Measurements from ENCODE around the gene EXO1. TPM values are rescaled to one million over a fixed set of nuclear protein-coding genes. Genes with fewer than 3 reads are reported as not detected.
A peak's percentile ranks its signal among the peaks of the same experiment; 100 is the strongest.
"Not testable (repeated sequence)": the region's sequence is repeated elsewhere in the genome, so short reads cannot be mapped to it uniquely, and the experiment has no call there.

Gene EXO1
- total RNA-seq, 1 donor from 2014 or later = 3.8 TPM

DNA sequence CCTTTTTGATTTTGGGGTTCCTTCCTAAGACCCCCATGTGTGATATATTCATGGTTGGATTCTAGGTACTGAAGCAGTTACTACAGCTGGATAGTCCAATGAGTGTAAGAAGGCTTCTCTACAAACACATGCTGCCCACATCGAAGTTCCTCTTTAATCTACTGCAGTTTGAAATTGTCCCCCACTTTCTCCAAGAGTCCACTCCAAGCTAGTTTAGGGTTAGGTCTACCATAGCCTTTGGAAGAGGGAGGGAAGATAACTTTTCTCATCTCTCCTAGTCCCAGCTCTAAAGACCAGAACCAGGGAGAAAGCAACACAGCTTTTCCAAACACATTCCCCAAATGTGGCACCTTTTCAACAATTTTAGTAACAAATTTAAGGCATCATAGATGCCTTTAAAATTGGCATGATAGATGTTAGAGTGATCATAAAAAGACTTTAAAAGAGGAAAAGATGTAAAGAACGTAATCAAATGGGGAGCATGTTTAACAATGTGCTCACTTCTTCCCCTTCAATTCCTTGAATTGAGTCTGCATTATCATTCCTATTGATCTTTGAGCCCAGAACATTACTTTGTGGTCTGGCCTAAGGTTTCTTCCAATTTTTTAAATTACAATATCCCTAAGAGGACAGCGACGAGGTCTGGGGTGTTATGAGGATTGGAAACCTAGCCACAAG, 1.0 kb upstream of the EXO1 start:
- H3K4me3 Mint-ChIP-seq (ENCODE audit: unreplicated experiment) = peak overlapping the region; percentile 92
- no peak overlapping the region for H3K27ac Mint-ChIP-seq (ENCODE audit: unreplicated experiment)
- H3K4me1 Mint-ChIP-seq (ENCODE audit: low read depth) = peaks cover 37% of the 10 kb centered on the region
- no peak for TF ChIP-seq CTCF (IDR thresholded peaks at IDR 0.05)
- no peaks in the 10 kb centered on the region for H3K27me3 Mint-ChIP-seq (ENCODE audit: low read depth)
- no peaks in the 10 kb centered on the region for H3K36me3 Mint-ChIP-seq (ENCODE audit: low read depth)
- DNase-seq (ENCODE audit: low spot score) = no peak
- no peaks in the 10 kb centered on the region for H3K9me3 Mint-ChIP-seq (ENCODE audit: low read depth)

DNA sequence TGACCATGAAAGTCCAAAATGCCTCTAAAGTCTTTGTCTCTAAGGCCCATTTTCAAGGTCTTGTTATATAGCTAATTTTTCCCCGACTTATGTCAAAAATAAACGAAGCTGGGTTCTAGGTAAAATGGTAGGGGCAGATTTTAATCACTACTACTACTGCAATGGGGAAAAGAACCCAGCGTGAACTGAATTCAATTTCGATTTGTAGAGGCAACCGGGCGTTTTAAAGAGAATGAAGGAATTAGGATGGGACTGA, 536 bp upstream of the EXO1 start:
- DNase-seq (ENCODE audit: low spot score) = no peak
- no peak for TF ChIP-seq CTCF (IDR thresholded peaks at IDR 0.05)

GRCh38 chr1:241848686-241849344, 811 bp downstream of the EXO1 start:
- H3K9me3 Mint-ChIP-seq (ENCODE audit: low read depth) = no peaks in the 10 kb centered on the region
- H3K27ac Mint-ChIP-seq (ENCODE audit: unreplicated experiment) = no peak overlapping the region
- peak overlapping the region; percentile 92 for H3K4me3 Mint-ChIP-seq (ENCODE audit: unreplicated experiment)
- TF ChIP-seq CTCF (IDR thresholded peaks at IDR 0.05) = no peak
- no peaks in the 10 kb centered on the region for H3K27me3 Mint-ChIP-seq (ENCODE audit: low read depth)
- H3K4me1 Mint-ChIP-seq (ENCODE audit: low read depth) = peaks cover 24% of the 10 kb centered on the region
- H3K36me3 Mint-ChIP-seq (ENCODE audit: low read depth) = no peaks in the 10 kb centered on the region
- no peak for DNase-seq (ENCODE audit: low spot score)

More for the DNA sequence above, 536 bp upstream of the EXO1 start:
- Mint-ChIP-seq H3K36me3 (ENCODE audit: low read depth) (no peaks in the 10 kb centered on the region), H3K27me3 (ENCODE audit: low read depth) (no peaks in the 10 kb centered on the region), H3K27ac (ENCODE audit: unreplicated experiment) (peak overlapping the region; percentile 99), H3K9me3 (ENCODE audit: low read depth) (no peaks in the 10 kb centered on the region), H3K4me3 (ENCODE audit: unreplicated experiment) (peak overlapping the region; percentile 92), H3K4me1 (ENCODE audit: low read depth) (peaks cover 34% of the 10 kb centered on the region)

GRCh38 chr1:241849345-241849695, 1.3 kb downstream of the EXO1 start:
- no peak for DNase-seq (ENCODE audit: low spot score)
- no peak overlapping the region for H3K27ac Mint-ChIP-seq (ENCODE audit: unreplicated experiment)
- no peaks in the 10 kb centered on the region for H3K9me3 Mint-ChIP-seq (ENCODE audit: low read depth)
- no peaks in the 10 kb centered on the region for H3K36me3 Mint-ChIP-seq (ENCODE audit: low read depth)
- H3K4me1 Mint-ChIP-seq (ENCODE audit: low read depth) = peaks cover 24% of the 10 kb centered on the region
- H3K27me3 Mint-ChIP-seq (ENCODE audit: low read depth) = no peaks in the 10 kb centered on the region
- peak overlapping the region; percentile 92 for H3K4me3 Mint-ChIP-seq (ENCODE audit: unreplicated experiment)
- no peak for TF ChIP-seq CTCF (IDR thresholded peaks at IDR 0.05)

- H3K9me3 Mint-ChIP-seq (ENCODE audit: low read depth); DNase-seq (ENCODE audit: low spot score); H3K36me3 Mint-ChIP-seq (ENCODE audit: low read depth); H3K27me3 Mint-ChIP-seq (ENCODE audit: low read depth); H3K4me1 Mint-ChIP-seq (ENCODE audit: low read depth); H3K27ac Mint-ChIP-seq (ENCODE audit: unreplicated experiment); H3K4me3 Mint-ChIP-seq (ENCODE audit: unreplicated experiment): not testable (repeated sequence)
Observed at GRCh38 chr1:241855545-241856140, 7.6 kb downstream of the EXO1 start.
